GM18520 (cell line): Measurements from ENCODE around the gene B4GALT4.
"Not testable (repeated sequence)": the region's sequence is repeated elsewhere in the genome, so short reads cannot be mapped to it uniquely, and the experiment has no call there.

Experiments
- ATAC-seq: cut with Tn5 transposase; IDR thresholded peaks from one replicate; pipeline ENCODE4 v1.9.1; 2021; ENCODE audit not compliant: unreplicated experiment

B4GALT4 gene

GRCh38 chr3:119205685-119206084 lies 35.0 kb downstream of the B4GALT4 start:
- no peak for ATAC-seq

- ATAC-seq, result no peak
These were observed 35.5 kb downstream of the B4GALT4 start for GRCh38 chr3:119205209-119205608.

- ATAC-seq, result no peak
These were observed 44.8 kb downstream of the B4GALT4 start for GRCh38 chr3:119195911-119196310.

- ATAC-seq, result no peak
These were observed 45.6 kb downstream of the B4GALT4 start for GRCh38 chr3:119195151-119195476.

- ATAC-seq, result no peak
These were observed 46.2 kb downstream of the B4GALT4 start for GRCh38 chr3:119194237-119195150.

DNA sequence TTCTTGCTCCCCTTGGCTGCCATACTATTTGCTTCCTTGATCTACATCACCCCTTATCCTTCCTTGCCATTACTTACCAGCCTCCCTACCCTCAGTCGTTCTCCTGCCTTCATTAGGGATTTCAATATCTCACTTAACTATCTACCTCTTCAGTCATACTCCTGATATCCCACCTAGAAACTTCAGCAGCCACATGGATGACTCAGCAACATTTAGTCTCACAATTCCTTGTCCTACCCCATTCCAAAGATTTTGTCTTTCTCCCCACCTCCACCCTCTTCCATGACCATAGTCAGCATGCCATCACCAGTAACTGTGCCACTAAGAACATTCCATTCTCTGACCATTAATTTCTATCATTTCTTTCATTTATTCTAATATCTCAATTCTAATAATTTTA lies 48.9 kb downstream of the B4GALT4 start:
- ATAC-seq, result no peak

- ATAC-seq, result no peak
These were observed 53.4 kb downstream of the B4GALT4 start for GRCh38 chr3:119187266-119187665.

DNA sequence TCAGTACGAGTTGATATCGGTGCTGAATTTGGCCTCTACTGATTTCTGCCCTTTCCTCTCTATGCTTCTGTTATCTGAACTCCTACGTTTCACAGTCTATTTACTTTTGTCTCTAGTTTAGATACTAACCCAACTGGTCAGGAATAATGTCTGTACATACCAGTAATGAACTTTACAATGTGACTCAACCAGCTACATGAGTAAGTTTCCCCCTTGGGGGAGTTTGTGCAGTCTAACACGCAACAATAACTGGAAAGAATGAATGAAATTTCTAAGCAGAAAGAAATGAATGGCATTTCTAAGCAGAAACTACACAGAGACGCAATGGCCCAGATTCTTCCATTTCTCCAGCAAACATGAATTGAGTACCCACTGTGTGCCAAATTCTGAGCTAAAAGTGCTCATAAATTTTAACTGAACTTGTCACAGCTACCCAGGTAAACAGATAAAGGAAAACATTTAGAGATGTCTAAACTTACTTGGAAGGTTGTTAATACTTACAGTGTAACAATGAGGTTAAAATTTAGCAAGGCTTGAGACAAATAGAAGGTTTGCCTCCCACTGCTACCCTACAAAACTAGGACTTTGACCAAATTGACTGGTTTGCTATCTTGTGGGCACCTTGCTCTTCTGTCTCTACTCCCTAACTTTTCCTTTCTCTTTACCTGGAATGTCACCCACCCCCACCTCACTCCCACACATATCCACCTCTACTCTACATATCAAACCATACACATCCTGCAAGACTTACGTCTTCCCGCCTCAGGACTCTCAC lies 55.7 kb downstream of the B4GALT4 start:
- ATAC-seq, result no peak

DNA sequence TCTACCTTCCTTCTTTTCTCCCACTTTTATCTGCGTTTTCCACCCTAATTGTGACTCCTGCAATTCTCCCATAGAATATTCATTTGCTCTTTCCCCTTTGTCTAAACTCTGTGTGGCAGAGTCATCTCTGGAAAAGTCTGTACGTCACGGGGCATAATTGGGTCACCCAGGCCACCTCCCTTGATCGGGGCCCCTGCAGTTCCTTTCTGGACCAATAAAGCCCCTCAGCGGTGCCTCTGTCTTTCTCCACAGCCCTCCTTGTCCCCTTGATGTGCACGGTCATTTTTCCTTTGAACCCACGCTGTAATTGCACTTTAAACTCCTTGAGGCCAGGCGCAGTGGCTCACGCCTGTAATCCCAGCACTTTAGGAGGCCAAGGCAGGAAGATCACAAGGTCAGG lies 56.6 kb downstream of the B4GALT4 start:
- no peak for ATAC-seq

- ATAC-seq, result no peak
These were observed 58.9 kb downstream of the B4GALT4 start for GRCh38 chr3:119181765-119182164.

- ATAC-seq, result no peak
These were observed 63.4 kb downstream of the B4GALT4 start for GRCh38 chr3:119177321-119177720.

- ATAC-seq, result no peak
These were observed 63.9 kb downstream of the B4GALT4 start for GRCh38 chr3:119176778-119177177.

- no peak for ATAC-seq
These were observed 64.6 kb downstream of the B4GALT4 start for GRCh38 chr3:119175872-119176756.

GRCh38 chr3:119173325-119173724 lies 67.4 kb downstream of the B4GALT4 start, which contains the start of gene UPK1B:
Gene UPK1B (plus strand): TSS chr3:119173598. CDS start chr3:119186742, 13,144 bp downstream.
- ATAC-seq, result no peak

DNA sequence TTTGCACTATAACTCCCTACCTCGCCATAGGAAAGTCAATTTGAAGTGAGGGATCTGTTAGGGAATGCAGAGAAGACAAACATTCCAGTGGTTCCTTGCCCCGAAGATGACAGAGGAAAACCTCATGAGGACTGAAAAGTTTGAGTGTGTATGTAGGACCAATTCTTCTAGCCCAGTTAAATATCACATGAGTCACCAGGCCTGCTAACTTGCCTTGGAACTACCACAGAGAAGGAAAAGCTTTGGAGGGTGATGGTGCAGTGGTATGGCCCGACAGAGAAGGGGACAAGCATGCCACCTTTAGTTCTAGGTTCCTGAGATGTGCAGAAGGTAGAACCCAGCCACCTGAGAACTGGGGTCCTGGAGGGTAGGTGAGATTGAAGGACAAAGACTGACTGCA lies 69.9 kb downstream of the B4GALT4 start:
- ATAC-seq, result no peak

DNA sequence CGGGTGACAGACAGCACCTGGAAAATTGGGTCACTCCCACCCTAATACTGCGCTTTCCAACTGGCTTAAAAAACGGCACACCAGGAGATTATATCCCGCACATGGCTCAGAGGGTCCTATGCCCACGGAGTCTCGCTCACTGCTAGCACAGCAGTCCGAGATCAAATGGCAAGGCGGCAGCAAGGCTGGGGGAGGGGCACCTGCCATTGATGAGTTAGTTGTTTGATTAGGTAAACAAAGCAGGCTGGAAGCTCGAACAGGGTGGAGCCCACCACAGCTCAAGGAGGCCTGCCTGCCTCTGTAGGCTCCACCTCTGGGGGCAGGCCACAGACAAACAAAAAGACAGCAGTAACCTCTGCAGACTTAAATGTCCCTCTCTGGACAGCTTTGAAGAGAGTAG lies 75.9 kb downstream of the B4GALT4 start:
- ATAC-seq, result not testable (repeated sequence)
